HG02870 (cell line): ENCODE data around the gene SEC14L1.
"Not testable (repeated sequence)": the region's sequence is repeated elsewhere in the genome, so short reads cannot be mapped to it uniquely, and the experiment has no call there.

Experiments used
- ATAC-seq: cut with Tn5 transposase; IDR thresholded peaks from one replicate; pipeline ENCODE4 v1.9.1; 2021; ENCODE audit warnings: mild to moderate bottlenecking, moderate library complexity; ENCODE audit not compliant: unreplicated experiment

SEC14L1 gene

GRCh38 chr17:77254951-77255825 is 114.4 kb downstream of the SEC14L1 start:
- ATAC-seq: no peak

DNA sequence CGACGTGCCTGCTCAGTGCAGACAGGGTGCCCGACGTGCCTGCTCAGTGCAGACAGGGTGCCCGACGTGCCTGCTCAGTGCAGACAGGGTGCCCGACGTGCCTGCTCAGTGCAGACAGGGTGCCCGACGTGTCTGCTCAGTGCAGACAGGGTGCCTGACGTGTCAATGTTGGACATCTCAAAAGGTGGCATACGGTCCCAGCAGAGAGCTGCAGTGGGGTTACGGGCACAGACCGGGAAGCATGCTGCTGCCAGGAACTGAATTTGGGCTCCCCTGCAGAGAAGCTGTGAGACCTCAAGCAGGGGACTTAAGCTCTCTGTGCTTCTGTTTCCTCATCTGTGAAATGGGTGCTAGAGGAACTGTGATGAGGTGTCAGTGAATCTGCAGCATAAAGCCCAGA is 115.2 kb downstream of the SEC14L1 start:
- not testable (repeated sequence) for ATAC-seq

DNA sequence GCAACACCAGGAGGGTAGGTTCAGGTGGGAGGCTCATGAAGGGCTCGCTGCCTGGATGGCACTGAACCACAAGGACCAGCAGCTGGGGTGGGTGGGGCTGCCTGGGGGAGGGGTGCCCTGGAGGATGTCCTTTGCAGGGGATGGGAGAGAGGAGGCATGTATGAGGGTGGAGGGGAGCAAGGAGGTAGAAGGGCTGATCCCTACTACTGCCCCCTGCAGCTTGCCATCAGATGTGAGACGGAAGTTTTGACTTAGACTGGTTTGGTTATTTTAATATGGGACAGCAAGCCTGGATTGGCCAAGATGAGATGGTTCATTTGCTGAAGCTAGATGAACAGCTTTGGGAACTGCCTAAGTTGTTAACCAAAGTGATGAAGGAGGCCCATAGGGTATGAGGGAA is 115.9 kb downstream of the SEC14L1 start:
- no peak for ATAC-seq

GRCh38 chr17:77257169-77257568 is 116.4 kb downstream of the SEC14L1 start:
- no peak for ATAC-seq

DNA sequence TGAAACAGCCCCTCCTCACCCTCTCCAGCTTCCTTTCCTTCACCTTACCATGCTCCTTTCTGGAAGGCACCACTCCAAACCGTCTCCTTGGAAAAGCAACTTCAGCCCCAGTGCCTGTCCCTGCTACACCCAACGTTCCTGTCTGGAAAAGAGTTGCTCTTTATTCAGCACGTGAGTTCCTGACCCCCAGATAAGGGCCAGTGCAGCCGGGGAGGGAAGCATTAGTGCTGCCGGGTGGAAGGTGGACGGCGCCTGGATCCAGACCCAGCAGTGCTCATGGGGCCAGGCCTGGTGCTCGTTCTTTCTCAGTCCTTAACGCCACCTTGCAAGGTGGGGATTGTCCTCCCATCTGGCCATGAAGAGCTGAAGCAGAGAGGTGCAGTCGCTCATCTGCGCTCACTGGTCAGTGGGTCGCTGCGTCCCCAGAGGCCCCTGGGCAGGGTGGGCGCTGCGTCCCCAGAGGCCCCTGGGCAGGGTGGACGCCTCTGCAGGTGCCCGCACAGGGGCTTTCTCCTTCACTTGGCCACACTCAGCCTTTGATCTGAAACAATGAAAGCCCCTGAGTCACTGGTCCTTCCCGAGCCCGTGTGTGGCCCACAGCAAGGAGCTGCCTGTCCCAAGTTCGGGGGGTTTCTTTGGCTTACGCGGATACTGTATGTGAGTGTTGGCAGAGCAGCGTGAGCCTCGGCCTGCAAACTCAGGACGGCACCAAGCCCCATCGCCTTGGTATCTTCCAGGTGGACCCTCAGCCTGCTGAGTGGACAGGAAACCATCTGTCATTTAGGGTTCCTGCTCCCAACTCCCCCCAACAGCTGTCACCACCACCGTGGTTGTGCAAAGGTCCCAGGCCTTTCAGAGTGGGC is 117.1 kb downstream of the SEC14L1 start:
- no peak for ATAC-seq

DNA sequence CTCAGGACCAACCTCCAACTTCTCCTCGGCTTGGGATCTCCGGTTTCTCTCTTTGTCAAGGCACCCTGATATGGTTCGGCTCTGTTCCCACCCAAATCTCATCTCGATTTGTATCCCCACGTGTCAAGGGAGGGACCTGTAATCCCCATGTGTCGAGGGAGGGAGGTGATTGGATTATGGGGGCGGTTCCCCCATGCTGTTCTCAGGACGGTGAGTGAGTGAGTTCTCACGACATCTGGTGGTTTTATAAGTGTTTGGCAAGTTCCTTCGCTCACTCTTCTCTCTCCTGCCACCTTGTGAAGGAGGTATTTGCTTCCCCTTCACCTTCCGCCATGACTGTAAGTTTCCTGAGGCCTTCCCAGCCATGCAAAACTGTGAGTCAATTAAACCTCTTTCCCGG is 117.9 kb downstream of the SEC14L1 start:
- ATAC-seq: no peak

GRCh38 chr17:77264617-77265230 is 124.0 kb downstream of the SEC14L1 start:
- no peak for ATAC-seq

GRCh38 chr17:77266213-77266612 is 125.4 kb downstream of the SEC14L1 start:
- ATAC-seq: no peak
